HG03060 (cell line): ENCODE measurements around the gene KLK6.

ENCODE experiments used
- ATAC-seq: cut with Tn5 transposase; IDR thresholded peaks from one replicate; pipeline ENCODE4 v1.9.1; 2021; ENCODE audit warnings: low read depth, moderate number of reproducible peaks; ENCODE audit not compliant: unreplicated experiment

The KLK6 gene

DNA sequence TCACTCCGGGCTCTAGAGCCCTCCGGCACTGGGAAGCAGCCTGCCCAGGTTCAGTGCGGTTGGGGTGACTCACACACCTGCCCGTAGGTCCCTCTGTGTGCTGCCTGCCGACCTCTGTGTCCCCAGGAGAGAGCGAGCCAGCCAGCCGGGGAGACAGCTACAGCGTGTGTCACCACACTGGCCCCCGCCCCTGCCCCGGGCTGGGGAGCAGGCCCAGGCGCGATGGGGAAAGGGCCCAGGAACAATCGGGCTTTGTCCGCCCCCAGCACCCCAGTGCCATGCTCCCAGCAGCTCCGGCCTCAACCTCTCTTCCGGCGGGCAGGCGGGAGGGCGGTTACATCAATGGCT, at the start of gene KLK6:
KLK6 (minus strand) TSS at position 179 of the 348 bp plus-strand sequence. CDS start 1,487 bp downstream, outside the sequence.
- ATAC-seq, result no peak

DNA sequence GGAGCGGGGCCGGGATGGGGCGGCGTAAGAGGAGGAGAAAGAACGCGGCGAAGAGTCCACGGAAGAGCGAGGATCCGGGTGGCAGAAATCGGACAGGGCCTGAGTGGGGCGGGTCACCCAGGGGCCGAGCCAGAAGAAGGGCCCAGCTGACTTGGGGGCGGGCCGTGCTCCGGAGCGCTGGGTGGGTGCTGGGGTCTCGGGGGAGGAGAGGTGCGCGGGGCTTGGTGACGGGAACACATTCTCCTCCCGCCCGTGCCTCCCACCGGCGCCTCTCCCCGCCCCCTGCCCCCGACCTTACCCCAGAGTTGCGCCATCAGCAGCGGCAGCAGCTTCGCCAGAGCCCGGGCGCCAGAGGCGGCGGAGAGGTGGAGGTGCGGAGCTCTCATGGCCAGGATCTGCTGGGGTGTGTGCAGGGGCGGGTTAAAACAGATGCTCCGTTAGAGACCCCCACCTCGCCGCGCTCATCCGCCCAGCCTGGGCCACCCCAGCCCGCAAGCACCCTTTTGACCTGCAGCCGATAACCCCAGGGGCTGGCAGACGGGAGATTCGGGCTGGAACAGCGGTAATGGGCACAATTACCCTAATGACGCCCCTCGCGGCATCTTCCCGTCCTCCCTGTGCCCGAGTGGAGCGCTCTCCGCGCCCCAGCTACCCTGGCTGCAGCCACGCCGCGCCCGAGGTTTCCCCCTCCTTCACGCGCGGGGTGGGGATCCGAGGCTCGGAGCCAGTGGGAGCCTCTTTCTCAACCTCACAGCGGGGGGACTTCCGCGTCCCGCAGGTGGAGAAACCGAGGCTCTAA, 49.6 kb upstream of the KLK6 start:
- no peak for ATAC-seq

GRCh38 chr19:51016798-51017683, 47.6 kb upstream of the KLK6 start:
- ATAC-seq, result no peak

DNA sequence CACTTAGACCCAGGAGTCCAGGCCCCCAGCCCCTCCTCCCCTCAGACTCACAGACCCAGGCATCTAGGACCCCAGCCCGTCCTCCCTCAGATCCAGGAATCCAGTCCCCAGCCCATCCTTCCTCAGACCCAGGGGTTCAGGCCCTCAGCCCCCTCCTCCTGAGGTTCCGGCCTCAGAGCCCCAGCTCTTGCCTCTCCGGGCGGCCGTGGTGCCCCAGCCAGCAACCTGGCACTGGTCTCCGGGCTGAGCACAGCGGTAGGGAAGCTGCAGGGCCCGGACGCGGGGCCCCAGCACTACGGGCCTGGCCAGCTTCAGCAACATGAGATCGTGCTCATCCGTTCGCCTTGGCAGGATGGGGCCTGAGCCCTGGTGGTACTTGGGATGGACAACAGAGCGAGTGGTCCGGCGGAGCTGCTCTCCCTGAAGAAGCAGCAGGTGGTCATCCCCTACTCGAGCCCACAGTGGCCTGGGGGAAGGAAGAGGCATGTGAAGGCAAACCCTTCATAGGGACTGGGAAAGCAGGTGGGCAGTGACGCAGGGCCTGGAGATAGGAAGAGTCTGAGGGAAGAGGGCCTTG, 46.4 kb upstream of the KLK6 start:
- ATAC-seq, result no peak

GRCh38 chr19:51014242-51014641, 44.9 kb upstream of the KLK6 start:
- no peak for ATAC-seq

GRCh38 chr19:51012661-51013190, 43.3 kb upstream of the KLK6 start:
- ATAC-seq, result no peak

- ATAC-seq, result no peak
Measured at GRCh38 chr19:51010066-51010795, 40.8 kb upstream of the KLK6 start.

DNA sequence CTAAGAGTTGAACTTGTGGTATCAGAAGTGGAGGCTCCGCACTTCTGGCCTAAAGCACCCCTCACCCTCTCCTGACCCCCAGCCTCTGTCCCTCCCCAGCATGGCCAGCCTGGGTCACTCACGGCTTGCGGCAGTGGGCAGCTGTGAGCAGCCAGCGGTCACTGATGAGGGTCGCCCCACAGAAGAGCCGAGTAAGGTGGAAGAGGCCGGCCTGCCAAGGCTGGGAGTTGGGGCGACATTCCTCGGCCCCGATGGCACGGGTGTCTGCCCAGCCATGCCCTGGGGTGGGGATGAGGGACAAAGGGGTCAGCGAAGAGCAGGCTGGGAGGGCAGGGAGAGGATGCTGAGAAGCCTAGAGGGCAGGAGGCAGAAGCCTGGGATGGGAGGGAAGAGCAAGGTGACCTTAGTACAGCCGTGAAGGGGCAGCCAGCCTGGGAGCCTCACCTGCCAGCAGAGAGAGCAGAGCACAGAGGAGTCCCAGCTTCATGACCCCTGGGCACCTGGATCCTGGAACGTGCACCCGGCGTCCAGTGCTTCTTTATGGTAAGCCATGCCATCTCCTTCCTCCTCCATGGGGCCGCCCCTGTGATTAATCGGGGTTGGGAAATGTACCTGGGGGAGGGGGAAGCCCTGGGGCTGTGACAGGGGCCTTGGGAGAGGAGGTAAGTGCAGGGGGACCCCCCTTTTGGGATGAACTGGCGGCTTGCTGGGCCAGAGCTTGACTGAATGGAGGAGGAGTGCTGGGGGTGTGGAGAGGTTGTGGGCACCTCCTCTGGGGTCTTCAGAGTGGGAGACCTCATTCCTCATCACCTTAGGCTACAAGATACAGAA, 39.9 kb upstream of the KLK6 start:
- no peak for ATAC-seq

GRCh38 chr19:51007488-51007887, 38.1 kb upstream of the KLK6 start:
- no peak for ATAC-seq

DNA sequence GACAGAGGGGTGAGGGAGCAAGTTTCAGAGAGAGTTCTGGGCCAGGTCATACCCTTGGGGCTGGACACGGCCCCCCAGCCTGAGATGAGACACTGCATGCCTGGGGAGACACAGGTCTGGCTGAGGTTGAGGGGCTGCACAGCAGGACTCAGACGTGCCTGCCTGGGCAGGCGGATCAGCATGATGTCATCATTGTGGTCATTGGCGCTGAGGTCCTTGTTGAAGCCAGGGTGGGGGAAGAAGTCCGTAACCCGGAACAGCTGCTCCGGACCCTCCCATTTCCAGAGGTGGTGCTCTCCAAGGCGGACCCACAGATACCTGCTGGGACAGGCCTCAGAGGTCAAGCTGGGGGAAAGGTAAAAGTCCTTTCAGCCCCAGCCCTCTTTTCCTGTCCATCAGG, 37.0 kb upstream of the KLK6 start:
- no peak for ATAC-seq

GRCh38 chr19:51005248-51005647, 35.9 kb upstream of the KLK6 start:
- no peak for ATAC-seq

DNA sequence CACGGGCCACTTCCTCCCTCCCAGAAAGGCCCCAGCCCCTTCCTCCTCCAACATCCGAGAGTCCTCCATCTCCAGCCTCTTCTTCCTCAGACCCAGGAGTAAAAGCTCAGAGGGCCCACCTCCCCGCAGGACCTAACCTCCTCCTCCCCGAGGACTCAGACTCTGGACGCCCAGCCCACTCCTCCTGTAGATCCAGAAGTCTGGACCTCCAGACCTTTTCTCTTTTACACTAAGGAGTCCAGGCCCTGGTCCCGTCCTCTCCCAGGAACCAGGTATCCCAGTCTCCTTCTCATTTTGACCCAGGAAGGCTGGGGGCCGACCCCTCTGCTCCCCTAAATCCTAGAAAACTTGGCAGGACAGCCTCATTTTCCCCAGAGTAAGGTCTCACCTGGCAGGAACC, 33.9 kb upstream of the KLK6 start:
- no peak for ATAC-seq

GRCh38 chr19:51002542-51003311, 33.3 kb upstream of the KLK6 start:
- no peak for ATAC-seq

GRCh38 chr19:51002089-51002532, 32.7 kb upstream of the KLK6 start:
- no peak for ATAC-seq

DNA sequence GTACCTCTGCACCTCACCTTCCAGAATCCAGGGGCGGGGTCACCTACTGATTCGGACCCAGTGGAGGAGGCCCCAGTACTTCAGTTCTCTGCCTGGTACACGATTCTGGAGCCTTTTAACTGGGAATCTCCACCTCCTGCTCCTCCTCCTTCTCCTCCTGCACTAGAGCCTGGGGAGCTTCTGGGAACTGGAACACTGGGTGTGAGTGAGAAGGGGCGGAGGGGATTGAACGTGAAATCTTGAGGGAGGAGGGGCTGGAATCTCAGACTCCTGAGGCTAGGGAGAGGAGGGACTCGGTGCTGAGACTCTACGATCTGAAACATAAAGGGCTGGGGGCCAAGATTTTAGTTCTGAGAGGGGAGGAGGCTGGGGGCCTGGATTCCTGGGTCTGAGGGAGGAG, 32.1 kb upstream of the KLK6 start, which contains the start of gene KLK8:
KLK8 (minus strand) TSS at position 90 of the 400 bp plus-strand sequence. CDS start 437 bp downstream, outside the sequence.
- ATAC-seq, result no peak

- no peak for ATAC-seq
Measured at GRCh38 chr19:51000981-51001380, 31.6 kb upstream of the KLK6 start.

DNA sequence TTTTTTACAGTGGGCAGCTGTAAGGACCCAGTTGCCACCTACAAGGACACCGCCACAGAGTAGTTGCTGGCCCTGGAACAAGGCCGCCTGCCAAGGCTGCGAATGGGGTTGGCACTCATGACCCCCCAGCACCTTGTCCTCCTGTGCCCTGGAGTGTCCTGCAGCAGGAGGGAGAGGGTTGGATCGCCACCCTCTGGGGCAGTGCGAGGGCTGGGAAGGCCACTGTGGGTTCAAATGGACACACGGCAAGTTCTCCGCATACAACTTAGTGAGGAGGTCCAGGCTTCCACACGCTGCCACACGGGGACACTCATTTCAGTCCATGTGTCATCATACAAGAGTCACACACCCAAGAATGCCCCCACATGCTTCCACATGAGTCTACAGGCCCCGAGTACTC, 31.0 kb upstream of the KLK6 start:
- no peak for ATAC-seq

DNA sequence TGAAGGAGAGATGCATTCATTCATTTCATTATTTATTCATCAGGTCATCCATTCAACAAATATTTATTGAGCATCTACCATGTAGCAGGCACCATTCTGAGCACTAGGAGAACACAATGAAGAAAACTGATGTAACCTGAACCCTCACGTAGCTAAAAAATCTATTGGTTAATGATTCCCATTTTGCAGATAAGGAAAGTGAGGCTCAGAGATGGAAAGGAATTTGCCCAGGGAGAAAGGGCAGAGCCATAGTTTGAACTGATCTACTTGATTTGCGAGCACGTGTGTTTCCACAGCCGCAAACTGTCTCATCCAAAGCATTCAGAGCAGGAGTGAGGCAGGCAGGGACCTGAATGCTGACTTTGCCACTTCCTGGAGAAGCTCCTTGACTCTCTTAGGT, 29.3 kb upstream of the KLK6 start:
- no peak for ATAC-seq

DNA sequence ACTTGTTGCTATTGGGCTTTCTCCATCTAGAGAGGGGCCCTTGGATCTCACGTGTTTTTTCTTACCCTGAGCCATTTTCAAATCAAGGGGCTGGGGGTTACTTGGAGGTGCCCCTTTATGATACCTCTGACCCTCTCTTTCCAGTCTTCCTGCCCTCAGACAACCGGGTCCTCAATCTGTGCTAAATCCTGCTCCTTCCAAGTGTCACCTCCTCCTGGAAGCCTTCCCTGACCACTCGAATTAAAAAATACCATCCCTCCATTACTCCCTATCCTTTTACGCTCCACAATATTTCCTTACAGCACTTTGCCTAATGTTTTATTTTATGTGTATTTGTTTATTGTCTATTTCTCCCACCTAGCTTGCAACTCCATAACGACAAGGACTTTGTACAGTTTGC, 28.7 kb upstream of the KLK6 start:
- no peak for ATAC-seq
